ENCODE measurements around the gene SLC39A13.
A peak's percentile ranks its signal among the peaks of the same experiment; 100 is the strongest.

SLC39A13 gene

GRCh38 chr11:47407746-47408590, at the start of gene SLC39A13:
Gene SLC39A13, plus strand, starts transcription at chr11:47408590. Its CDS starts 1,505 bp downstream, at chr11:47410095.
- DNase-seq = peak; percentile 98

DNA sequence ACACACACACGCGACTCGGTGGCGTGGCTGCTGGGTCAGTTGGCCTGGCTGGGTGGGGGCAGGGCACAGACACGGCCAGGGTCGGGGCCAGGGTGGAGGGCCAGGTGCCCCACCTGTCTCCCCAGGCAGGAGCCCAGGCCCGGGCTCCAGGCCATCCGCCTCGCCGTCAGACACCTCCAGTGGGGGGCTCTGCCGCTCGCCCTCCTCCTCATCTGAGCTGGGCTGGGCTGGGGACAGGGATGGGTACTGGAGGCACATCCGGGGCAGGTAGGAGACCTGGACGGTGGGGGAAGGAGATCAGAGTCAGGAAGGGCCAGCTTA, 49.7 kb upstream of the SLC39A13 start:
- no peak for DNase-seq

GRCh38 chr11:47359162-47359561, 49.2 kb upstream of the SLC39A13 start:
- DNase-seq = no peak

DNA sequence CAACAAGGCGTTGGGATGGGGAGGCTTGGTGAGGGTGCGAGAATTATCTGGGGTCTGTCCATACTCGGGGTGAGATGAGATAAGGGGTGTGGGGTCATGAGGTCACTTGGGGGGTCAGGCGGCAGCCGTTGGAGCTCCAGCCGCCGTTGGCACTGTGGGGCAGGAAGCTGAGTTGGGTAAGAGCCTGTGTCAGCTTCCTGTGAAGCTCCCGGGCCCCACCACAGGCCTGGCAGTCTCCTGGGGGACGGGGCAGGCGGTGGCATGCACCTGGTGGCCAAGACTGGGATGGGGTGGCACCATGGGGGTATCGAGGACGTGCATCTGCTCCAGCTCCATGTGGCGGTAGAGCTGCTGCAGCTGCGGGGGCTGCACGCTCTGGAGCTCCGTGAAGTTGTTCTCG, 48.8 kb upstream of the SLC39A13 start:
- DNase-seq = no peak

DNA sequence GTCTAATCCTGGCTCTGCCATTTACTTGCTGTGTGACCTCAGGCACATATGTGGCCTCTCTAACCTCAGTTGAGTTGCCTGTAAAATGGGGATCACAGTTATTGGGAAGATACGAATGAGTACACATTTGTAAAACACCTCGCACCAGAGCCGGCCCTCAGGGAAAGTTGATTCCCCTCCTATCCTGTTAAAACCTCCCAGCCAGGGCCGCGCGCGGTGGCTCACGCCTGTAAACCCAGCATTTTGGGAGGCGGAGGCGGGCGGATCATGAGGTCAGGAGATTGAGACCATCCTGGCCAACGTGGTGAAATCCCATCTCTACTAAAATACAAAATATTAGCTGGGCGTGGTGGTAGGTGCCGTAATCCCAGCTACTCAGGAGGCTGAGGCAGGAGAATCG, 48.0 kb upstream of the SLC39A13 start:
- no peak for DNase-seq

- DNase-seq = no peak
Measured at GRCh38 chr11:47361419-47361818, 47.0 kb upstream of the SLC39A13 start.

DNA sequence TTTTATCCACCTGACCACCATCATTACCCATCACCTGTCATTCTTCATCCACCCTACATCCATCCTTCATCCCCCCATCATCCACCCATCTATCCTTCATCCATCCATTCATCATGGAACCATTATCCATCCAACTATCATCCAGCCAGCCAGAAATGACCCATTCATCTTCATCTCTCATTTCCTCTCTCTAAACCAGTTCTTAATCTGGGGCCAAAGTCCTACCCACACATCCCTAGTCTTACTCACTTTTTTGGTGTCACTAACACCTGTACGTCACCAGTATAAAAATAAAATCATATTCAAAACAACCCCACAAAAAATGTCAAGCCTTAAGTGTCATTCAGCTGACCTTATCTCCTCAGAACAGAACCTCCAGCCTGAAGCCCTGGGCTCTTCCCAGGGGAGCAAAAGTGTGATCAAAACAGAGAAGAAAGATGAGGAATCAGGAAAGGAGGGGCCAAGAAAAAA, 42.3 kb upstream of the SLC39A13 start:
- DNase-seq = no peak

- no peak for DNase-seq
Measured at GRCh38 chr11:47369676-47370075, 38.7 kb upstream of the SLC39A13 start.

DNA sequence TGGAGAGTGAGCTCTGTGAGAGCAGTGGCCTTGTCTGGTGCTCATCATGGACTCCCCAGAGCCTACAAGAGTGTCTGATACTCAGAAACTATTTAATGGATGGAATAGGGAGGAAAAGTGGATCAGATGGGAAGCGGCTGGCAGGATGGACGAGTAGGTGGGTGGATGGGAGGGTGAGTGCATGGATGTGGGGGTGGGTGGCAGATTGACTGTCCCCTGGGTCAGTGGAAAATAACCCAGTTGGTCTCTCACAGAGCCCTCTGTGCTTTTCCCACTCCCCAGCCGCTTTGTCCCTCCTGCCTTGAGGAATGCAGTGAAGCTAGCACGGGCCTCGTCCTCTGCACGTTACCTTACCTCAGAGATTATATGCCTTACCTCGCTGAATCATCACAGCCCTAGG, 36.0 kb upstream of the SLC39A13 start:
- DNase-seq = no peak

DNA sequence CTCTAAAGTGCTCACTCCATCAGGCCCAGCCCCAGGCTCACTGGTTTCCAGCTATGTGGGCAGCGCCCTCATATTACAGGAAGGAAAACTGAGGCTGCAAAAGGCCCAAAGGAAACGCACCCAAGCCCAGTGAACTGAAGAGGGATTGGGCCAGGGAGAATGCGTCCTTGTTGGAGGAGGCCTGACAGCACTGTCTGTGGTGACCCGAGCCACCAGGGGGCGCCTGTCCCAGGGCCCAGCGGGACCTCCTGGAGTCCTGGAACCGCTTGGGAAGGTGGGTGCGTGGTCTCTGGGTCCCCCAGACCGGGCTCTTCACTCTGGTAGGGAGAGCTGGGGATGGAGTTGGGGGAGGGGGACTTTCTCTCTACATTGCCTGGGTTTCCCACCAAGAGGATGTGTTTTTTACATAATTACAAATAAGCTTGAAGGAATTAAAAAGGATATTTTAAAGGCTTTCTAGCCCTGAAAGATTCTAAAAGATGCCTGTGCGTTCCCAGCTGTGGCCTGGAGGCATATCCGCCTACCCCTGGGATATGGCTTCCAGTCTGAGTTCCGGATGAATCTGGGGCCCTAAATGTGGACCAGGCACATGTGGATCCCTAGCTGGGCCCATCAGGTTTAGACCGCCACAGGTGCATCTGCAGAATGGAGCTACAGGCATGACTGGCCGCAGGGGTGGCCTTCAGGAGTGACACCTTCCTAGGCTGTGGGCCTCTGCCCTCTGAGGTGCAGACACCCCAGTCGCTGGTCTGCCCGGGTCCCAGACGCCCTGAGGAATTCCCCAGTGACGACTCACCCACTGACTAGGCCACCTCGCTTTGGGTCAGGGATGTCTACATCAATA, 34.3 kb upstream of the SLC39A13 start:
- DNase-seq = peak; percentile 89

GRCh38 chr11:47374720-47375019, 33.7 kb upstream of the SLC39A13 start:
- DNase-seq = no peak

DNA sequence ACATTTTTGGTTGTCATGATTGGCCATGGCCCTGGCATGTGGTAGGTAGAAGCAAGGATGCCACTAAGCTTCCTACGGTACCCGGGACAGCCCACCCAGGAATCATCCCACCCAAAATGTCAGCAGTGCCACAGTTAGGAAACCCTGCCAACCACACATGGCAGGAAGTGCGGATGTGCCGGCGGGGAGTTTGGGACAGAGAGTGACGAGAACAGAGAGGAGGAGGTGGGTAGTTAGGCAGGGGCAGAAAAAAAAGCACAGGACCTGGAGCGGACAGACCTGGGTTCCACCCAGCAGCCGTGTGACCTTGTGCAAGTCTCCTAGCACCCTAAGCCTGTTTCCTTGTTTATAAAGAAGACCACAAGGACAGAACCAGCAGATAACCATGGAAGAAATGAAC, 33.4 kb upstream of the SLC39A13 start:
- DNase-seq = no peak

GRCh38 chr11:47375546-47376085, 32.8 kb upstream of the SLC39A13 start:
- no peak for DNase-seq

GRCh38 chr11:47376107-47376524, 32.3 kb upstream of the SLC39A13 start:
- DNase-seq = no peak

- no peak for DNase-seq
Measured at GRCh38 chr11:47376525-47377371, 31.6 kb upstream of the SLC39A13 start.

DNA sequence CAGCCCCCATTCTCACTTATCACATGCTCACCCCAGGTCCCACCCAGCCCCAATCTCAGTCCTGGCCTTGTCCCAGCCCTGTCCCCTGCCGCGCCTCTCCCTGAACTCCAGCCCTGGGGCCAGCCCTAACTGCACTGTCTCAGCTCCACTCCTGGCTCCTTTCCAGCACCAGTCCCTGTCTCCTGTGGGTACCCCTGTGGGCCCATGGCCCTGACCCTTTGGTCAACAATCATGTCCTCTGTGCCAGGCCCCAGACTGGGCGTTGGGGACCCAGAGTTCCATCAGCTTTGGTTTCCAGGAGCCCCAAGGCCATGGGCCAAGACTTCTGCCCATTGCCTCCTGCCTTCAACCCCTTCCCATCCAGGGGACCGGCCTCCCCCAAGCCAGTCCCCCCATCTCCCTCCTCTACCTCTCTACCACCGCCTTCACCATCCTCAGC, 30.8 kb upstream of the SLC39A13 start:
- DNase-seq = no peak

DNA sequence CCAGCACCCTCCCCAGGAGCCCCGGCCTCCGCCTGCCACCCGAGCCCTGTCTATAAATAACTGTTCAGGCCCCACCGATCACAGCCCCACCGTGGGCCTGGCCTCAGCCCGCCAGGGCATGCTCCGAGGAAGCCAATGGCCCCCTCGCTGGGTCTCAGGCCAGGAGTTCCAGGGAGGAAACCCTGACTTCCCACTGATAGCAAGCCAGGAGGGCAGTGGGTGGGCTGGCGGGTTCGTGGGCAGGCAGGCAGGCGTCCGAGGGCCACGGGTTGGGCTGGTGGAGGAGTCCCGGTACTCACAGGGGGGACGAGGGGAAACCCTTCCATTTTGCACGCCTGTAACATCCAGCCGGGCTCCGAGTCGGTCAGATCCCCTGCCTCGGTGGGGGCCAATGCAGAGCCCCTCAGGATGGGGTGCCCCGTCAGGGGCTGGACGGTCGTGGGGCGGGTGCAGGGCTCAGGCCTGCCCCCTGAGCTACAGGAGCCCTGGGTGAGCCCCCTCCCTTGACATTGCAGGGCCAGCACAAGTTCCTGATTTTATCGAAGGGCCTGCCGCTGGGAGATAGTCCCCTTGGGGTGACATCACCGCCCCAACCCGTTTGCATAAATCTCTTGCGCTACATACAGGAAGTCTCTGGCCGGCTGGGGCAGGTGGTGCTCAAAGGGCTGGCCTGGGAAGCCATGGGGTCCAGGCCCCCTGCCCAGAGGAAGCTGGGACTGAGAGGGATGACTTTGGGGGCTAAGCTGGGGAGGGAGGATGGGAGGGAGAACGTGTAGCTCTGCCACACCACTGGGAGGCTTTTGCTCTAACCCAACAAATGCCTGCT, 30.2 kb upstream of the SLC39A13 start, which contains the start of gene SPI1:
SPI1 (minus strand) TSS at position 538 of the 826 bp plus-strand sequence; CDS start at position 344, 194 bp downstream.
- DNase-seq = no peak

DNA sequence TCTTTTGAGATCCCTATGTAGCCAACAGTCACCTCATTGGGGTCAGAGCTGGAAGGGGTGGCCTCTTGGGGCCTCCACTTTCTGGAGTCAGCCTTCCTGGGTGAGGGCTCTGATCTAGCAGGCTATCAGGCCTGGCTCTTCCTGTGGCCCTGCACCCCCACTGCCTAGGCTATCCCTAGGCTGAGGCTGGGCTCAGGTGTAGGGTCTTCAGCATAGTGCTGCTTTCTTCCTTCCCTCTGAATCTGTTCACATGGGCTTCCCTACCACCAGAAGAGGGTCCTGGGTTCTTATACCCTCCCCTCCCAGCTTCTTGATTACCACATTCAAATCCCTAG, 29.6 kb upstream of the SLC39A13 start:
- DNase-seq = no peak

- DNase-seq = no peak
Measured at GRCh38 chr11:47379317-47379716, 29.1 kb upstream of the SLC39A13 start.

GRCh38 chr11:47380078-47380477, 28.3 kb upstream of the SLC39A13 start:
- DNase-seq = no peak

- no peak for DNase-seq
Measured at GRCh38 chr11:47383071-47383470, 25.3 kb upstream of the SLC39A13 start.

DNA sequence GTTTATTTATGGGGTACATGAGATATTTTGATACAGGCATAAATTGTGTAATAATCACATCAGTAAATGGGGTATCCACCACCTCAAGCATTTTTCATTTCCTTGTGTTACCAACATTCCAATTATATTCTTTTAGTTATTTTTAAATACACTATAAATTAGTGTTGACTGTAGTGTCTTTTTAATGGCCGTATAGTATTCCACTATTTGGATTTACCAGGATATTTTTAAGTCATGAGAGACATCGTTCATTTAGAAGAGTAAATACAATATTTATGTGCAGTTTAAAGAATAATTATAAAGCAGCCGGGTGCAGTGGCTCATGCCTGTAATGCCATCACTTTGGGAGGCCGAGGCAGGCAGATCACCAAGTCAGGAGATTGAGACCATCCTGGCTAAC, 23.9 kb upstream of the SLC39A13 start:
- DNase-seq = no peak

Data from islet precursor cell (in vitro differentiated cells).